ENCODE data around the gene ANXA3. TPM values are rescaled to one million over a fixed set of nuclear protein-coding genes. Genes with fewer than 3 reads are reported as not detected.

ANXA3 gene
- total and polyA plus RNA-seq, 8 donors: 26.1 to 235 (median 151) TPM

GRCh38 chr4:78585633-78586032 lies 34.1 kb downstream of the ANXA3 start:
- Histone ChIP-seq H3K4me1 (peaks cover 0 to 3% (median 1%) of the 10 kb centered on the region in 4 donors), H3K27ac (peak overlapping the region in 2 of 5 donors; percentile 34 to 44), H3K9me3 (no peaks in the 10 kb centered on the region), H3K36me3 (peaks cover 0 to 89% (median 75%) of the 10 kb centered on the region in 4 donors), H3K27me3 (no peaks in the 10 kb centered on the region), H3K4me3 (no peak overlapping the region)
- intact Hi-C loops (cut with DNase I; ENCODE audit: low total_unique reads): no loop called here
- DNase-seq: no peak
- WGBS, 5 donors: 0 to 53% (median 38%) methylated on average over 1 of the region's 1 CpG
- TF ChIP-seq POLR2A (IDR thresholded peaks at IDR 0.05): no peak
- no peak for TF ChIP-seq EP300 (IDR thresholded peaks at IDR 0.05)
- TF ChIP-seq, protein P1, sequence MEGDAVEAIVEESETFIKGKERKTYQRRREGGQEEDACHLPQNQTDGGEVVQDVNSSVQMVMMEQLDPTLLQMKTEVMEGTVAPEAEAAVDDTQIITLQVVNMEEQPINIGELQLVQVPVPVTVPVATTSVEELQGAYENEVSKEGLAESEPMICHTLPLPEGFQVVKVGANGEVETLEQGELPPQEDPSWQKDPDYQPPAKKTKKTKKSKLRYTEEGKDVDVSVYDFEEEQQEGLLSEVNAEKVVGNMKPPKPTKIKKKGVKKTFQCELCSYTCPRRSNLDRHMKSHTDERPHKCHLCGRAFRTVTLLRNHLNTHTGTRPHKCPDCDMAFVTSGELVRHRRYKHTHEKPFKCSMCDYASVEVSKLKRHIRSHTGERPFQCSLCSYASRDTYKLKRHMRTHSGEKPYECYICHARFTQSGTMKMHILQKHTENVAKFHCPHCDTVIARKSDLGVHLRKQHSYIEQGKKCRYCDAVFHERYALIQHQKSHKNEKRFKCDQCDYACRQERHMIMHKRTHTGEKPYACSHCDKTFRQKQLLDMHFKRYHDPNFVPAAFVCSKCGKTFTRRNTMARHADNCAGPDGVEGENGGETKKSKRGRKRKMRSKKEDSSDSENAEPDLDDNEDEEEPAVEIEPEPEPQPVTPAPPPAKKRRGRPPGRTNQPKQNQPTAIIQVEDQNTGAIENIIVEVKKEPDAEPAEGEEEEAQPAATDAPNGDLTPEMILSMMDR (IDR thresholded peaks at IDR 0.05): no peak

GRCh38 chr4:78588894-78589545 lies 37.5 kb downstream of the ANXA3 start:
- intact Hi-C loops (cut with DNase I; ENCODE audit: low total_unique reads): no loop called here
- no peak overlapping the region for H3K4me3 ChIP-seq
- no peaks in the 10 kb centered on the region for H3K27me3 ChIP-seq
- TF ChIP-seq POLR2AphosphoS5 (IDR thresholded peaks at IDR 0.05): no peak
- TF ChIP-seq EP300 (IDR thresholded peaks at IDR 0.05): no peak
- TF ChIP-seq POLR2A (IDR thresholded peaks at IDR 0.05): no peak
- TF ChIP-seq, protein P1 (IDR thresholded peaks at IDR 0.05): no peak
- H3K27ac ChIP-seq: no peak overlapping the region
- H3K36me3 ChIP-seq: peaks cover 4 to 76% (median 62%) of the 10 kb centered on the region in 4 donors
- H3K9me3 ChIP-seq: no peaks in the 10 kb centered on the region
- 61 to 67% (median 64%) methylated on average over 4 of the region's 4 CpGs for WGBS, 5 donors
- no peak for DNase-seq
- H3K4me1 ChIP-seq: peaks cover 0 to 11% (median 3%) of the 10 kb centered on the region in 4 donors

DNA sequence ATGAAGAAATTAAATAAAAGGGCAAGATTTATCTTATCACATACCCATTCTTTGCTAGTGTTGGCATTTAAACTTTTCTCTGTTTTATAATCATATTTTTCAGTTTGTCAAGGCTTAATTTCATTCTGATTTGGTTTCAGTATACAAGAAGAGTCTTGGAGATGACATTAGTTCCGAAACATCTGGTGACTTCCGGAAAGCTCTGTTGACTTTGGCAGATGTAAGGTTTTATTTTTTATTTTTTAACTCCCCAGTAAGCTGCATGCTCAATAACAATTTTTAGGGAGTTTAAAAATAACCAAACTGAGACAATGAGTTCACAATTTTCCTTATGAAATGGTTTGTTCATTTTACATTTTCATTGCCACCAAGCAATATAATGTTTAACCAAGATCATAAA lies 39.8 kb downstream of the ANXA3 start:
- no peak for DNase-seq
- TF ChIP-seq, protein P1 (IDR thresholded peaks at IDR 0.05): no peak
- TF ChIP-seq POLR2A (IDR thresholded peaks at IDR 0.05) (no peak), POLR2AphosphoS5 (IDR thresholded peaks at IDR 0.05) (no peak), EP300 (IDR thresholded peaks at IDR 0.05) (no peak)
- intact Hi-C loops (cut with DNase I; ENCODE audit: low total_unique reads): no loop called here
- no peak overlapping the region for H3K4me3 ChIP-seq
- peaks cover 4 to 78% (median 60%) of the 10 kb centered on the region in 4 donors for H3K36me3 ChIP-seq
- peaks cover 0 to 13% (median 7%) of the 10 kb centered on the region in 4 donors for H3K4me1 ChIP-seq
- no peak overlapping the region for H3K27ac ChIP-seq
- WGBS, 5 donors: 67 to 80% (median 74%) methylated on average over 2 of the region's 2 CpGs
- no peaks in the 10 kb centered on the region for H3K27me3 ChIP-seq
- no peaks in the 10 kb centered on the region for H3K9me3 ChIP-seq

DNA sequence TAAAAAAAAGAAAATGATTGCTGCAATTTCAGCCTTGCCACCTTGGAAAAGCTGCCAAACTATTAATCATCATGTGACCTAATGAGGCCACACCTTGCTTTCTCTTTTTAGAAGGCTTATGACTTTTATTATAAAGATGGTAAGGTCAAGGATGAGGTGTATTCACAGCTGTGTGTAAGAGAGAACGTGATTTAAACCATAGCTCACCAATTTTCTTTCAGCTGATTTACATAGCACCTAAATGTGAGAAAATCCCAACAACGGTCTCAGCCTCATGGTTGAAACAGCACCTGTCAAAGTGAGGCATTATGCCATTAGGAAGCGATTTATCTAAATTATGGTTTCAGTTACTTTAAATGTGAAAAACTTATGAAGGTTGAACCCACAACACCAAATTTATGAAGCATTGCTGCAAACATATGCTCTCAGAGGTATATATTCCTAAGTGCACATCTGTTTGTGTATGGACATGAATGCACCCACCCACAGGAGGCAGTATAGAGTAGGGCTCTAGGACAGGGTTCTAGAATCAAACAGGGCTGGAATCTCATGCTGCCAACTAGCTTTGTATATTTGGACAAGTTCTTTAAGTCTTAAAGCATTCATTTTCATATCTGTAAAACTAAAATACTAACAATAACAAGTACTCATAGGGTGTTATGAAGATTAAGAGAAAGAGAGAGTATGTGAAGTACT lies 40.7 kb downstream of the ANXA3 start:
- peak in 1 of 2 donors; percentile 21 for DNase-seq
- intact Hi-C loops (cut with DNase I; ENCODE audit: low total_unique reads): no loop called here
- Histone ChIP-seq H3K9me3 (no peaks in the 10 kb centered on the region), H3K27me3 (no peaks in the 10 kb centered on the region), H3K4me1 (peaks cover 0 to 13% (median 7%) of the 10 kb centered on the region in 4 donors), H3K36me3 (peaks cover 4 to 74% (median 53%) of the 10 kb centered on the region in 4 donors), H3K4me3 (no peak overlapping the region), H3K27ac (no peak overlapping the region)
- 71 to 85% (median 75%) methylated on average over 3 of the region's 3 CpGs for WGBS, 5 donors
- TF ChIP-seq POLR2AphosphoS5 (IDR thresholded peaks at IDR 0.05) (no peak), EP300 (IDR thresholded peaks at IDR 0.05) (no peak), POLR2A (IDR thresholded peaks at IDR 0.05) (no peak)
- TF ChIP-seq, protein P1 (IDR thresholded peaks at IDR 0.05): no peak

All from stomach (tissue), 9 donors.